Stimulated activated CD4-positive, alpha-beta T cell treated with anti-CD3 and anti-CD28 coated beads, Interleukin-1b, Interleukin-23, amount 100 ng/mL, for 4 hours (primary cell): ENCODE measurements around the gene PLEKHA6.
"Not testable (repeated sequence)": the region's sequence is repeated elsewhere in the genome, so short reads cannot be mapped to it uniquely, and the experiment has no call there.

Source experiments
- DNase-seq, 2 donors: peaks; one replicate each; pipeline ENCODE4 v3.0.0-alpha.2; 2020; ENCODE audit warnings: low read depth in 2 of 2

Gene PLEKHA6

DNA sequence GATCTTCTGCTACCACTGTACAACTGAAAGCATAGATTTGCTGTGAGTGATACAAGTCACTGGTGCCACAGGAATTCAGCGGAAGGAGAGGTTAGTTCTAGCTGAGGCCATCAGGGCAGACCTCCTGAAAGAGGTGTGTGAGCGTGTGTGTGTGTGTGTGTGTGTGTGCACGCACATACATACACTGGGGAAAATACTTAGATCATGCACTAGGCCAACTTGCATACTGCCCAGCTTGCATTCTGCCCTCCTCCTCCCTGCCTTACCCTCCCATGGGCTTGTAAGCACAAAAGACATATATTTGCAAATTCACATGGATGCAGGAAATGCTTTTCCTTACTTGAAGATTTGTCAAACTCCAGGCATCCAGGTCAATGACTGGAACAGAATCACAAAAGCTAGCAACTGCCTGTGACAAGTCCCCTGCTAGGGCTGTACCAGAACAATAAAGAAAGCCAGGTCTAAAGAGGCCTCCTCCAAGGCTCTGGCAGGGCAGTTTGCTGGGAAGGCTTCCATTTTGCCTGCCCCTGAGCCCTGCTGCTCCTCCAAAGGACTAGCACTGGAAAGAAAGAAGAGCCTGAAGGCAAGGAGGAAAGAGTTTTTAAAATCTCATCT, 23.2 kb downstream of the PLEKHA6 start:
- no peak for DNase-seq

GRCh38 chr1:204335533-204335932, 24.2 kb downstream of the PLEKHA6 start:
- no peak for DNase-seq

DNA sequence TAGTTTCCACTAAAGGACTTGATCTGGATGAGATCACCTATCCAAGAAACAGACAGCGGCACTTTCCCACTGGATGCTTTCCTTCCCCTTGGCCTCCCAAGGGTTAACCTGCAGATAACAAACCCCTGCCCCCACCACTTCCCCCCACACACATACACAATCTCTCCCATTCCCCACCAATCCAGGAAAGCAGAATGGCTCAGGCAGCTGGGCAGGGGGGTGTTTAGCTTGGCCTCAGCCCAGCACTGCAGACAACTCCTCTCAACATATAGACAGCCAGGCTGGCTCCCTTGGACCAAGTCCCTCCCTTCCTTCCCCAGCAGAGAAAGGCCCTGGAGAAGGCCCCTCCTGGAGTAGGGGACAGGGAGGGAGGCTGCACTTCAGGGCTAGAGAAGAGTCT, 24.6 kb downstream of the PLEKHA6 start:
- no peak for DNase-seq

GRCh38 chr1:204334455-204334854, 25.3 kb downstream of the PLEKHA6 start:
- DNase-seq = no peak

DNA sequence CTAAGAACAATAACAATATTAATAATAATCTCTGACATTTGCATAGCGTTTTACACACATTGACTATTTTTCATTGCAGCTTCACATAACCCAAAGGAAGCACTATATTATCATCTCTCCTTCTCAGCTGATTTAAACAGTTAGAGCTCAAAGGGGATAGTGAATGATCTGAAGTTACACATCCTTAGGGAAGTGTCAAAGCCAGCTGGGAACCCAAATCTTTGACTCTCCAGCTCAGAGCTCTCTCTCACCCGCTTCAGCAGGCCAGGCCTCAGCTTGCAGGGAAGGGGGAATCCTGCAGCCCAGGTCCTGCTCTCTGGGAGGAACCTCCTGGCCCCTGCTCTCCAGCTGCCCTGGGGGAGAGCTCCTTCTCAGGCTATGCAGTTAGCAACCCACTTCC, 26.3 kb downstream of the PLEKHA6 start:
- no peak for DNase-seq

DNA sequence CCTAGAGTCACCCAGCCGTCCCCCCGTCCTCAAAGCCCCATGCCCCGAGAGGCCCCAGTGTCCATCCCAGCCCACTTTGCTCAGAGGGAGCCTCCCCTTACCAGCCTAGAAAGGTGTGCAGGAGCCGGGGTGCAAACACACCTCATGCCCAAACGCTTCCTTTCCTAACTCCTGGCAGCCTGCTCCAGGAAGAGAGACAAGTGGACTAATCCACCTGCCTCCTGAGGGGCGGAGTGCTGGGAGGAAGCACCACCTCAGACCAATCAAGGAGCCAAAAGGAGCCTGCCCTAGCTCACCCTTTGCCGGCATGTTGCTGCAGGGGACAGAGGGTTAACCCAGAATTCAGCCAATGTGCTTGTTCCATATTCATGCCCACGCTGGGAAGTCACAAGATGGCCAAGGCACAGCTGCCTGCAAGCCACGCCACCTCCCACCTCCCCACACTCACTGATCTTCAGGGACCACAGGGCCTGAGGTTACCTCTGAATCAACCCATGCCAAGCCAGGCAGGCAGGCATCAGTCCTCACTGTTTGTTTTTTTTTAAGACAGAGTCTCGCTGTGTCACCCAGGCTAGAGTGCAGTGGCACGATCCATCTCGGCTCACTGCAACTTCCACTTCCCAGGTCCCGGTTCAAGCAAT, 27.8 kb downstream of the PLEKHA6 start:
- no peak for DNase-seq

- DNase-seq = no peak
Observed at GRCh38 chr1:204331275-204331674, 28.5 kb downstream of the PLEKHA6 start.

- not testable (repeated sequence) for DNase-seq
Observed at GRCh38 chr1:204327870-204328269, 31.9 kb downstream of the PLEKHA6 start.

DNA sequence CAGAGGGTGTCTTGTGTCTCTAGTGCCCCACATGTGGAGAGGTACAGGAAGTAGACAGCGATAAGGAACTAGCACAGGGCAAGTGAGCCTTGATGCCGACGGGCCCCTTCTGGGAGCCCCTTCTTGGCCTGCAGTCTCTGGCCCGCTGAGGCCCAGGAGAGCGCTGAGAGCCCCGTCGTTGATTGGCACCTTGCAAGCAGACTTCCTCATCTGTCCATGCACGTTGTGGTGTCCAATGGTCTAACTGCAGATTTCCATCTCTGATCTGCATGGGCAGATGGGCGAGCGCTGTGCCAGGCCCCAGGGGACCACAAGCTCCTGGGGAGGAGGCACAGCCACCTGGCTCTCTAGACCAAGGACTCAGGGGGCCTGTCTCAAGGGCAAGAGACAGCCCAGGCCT, 32.4 kb downstream of the PLEKHA6 start:
- DNase-seq = no peak

DNA sequence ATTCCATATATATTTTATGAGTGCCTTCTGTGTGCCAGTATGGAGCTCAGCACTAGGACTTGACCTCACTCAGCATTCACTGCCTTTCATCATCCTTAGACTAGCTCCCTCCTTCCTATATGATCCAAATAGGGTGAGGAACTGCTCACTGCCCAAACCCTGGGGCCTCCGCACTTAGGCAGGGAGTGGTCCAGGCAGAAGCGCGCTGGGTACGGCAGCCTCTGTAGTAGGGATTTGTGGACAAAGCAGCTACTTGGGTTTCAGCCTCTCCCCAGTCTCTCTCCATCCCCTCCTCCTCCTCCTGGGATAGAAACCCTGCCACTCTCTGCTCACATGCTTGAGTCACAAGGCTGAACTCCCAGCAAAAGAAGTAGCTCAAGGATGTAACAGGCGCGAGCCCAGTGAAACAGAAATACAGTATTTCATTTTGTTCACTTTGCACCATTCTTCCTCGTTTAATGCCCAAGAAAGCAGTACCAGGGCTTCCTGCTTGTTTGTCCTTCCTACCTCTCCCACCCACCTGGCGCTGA, 32.9 kb downstream of the PLEKHA6 start:
- DNase-seq = no peak

- no peak for DNase-seq
Observed at GRCh38 chr1:204325944-204326343, 33.8 kb downstream of the PLEKHA6 start.

DNA sequence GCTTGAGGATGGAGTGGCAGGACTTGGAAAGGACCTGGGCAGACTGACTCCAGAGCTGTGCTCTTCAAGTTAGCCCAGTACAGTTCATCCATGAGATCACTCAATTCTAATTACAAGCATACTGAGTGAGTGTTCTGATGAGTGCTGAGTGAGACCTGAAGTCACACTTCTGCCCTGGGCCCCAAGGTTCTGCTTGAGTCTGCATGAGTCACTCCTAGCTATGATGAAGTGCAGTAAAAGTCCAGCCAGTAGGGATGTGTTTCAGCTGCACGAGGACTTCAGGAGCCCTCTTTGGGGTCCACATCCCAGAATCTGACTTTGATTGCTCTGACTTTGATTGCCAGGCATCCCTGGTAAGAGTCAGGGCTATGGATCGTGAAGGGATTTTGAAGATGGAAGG, 35.8 kb downstream of the PLEKHA6 start:
- DNase-seq = no peak

- DNase-seq = no peak
Observed at GRCh38 chr1:204322339-204322868, 37.3 kb downstream of the PLEKHA6 start.

DNA sequence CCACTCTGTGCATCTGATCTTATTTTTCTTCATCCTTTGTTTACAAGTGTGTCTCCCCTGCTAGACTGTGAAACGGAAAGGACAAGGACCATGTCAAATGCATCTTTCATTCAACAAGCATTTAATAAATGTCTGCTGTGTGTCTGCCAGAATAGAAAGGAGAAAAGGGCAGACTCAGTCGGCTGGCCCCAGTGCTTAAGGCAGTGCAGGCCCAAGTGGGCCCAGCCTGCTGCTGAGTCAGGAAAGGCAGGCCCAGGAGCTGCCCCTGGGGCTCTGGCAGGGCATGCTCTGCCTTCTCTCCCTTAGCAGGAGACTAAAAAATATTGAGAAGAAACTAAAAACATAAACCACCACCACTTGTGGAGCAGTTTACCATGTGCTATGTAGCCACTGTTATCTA, 38.1 kb downstream of the PLEKHA6 start:
- DNase-seq = no peak

GRCh38 chr1:204321051-204321450, 38.7 kb downstream of the PLEKHA6 start:
- DNase-seq = no peak

GRCh38 chr1:204320382-204320804, 39.3 kb downstream of the PLEKHA6 start:
- DNase-seq = no peak

DNA sequence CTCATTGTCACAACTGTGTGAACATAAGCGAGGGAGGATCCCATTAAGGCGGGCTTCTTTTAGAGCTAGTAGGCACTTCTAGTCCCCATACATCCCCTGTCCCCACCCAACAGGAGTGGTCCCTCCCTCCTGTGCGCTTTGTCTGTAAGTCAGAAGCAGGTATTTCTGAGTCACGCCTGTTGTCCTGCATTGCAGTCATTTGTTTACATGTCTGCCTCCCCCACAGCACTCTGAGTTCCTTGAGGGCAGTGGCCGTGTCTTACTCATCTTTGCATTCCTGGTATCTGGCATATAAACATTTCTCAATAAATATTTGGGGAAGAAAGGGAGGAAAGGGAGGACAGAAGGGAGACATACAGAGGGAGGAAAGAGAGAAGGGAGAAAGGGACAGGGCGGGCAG, 40.3 kb downstream of the PLEKHA6 start:
- DNase-seq = no peak

GRCh38 chr1:204319027-204319426, 40.7 kb downstream of the PLEKHA6 start:
- DNase-seq = no peak

DNA sequence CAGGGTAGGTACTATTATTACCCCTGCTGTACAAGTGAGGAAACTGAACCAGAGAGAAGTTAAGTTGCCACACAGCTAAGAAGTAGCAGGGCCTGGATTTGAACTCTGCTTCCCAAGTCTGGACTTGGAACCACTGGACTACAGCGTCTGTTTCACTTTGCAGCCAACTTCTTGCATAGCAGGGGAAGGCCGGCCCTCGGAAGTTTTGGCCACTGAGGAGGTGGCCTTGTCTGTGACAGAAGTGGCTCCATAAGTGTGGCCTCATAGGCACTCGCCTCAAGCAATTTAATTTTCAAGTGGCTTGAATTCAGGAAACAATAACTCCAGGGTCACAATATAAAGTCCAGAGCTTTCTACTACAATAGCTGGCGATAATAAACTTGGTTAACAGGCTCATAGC, 41.4 kb downstream of the PLEKHA6 start:
- DNase-seq = no peak

DNA sequence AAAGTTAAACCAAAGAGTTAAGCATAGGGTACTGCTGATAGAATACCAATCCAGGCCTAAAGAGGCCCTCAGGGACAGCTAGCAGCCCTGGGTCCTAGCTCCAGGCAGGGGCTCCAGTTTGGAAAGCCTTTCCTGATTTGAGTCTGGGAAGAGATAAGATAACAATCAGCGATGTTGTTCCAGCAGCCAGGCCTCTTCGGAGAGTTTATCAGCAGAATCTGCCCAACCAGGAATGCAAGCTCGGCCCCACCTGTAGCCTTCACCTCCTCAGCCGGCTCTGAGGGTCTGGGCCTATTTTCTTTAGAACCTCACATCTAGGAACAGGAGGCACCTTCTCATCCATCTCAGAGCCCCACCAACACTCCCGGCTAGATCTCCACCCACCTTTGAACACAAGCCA, 42.6 kb downstream of the PLEKHA6 start:
- no peak for DNase-seq

- DNase-seq = no peak
Observed at GRCh38 chr1:204316164-204316563, 43.6 kb downstream of the PLEKHA6 start.

GRCh38 chr1:204314893-204315658, 44.7 kb downstream of the PLEKHA6 start:
- DNase-seq = no peak
